Sigmoid colon (tissue), 7 donors: ENCODE measurements around the gene EIF1AD. TPM values are rescaled to one million over a fixed set of nuclear protein-coding genes. Genes with fewer than 3 reads are reported as not detected.

Source experiments
- DNase-seq: peaks from one replicate; pipeline ENCODE4 v3.0.0-alpha.2; 2019
- H3K27ac ChIP-seq, 4 donors: fragments of 200-600 bp; sonication (generic); one replicate each; pipeline ENCODE4 v1.5.1; 2016 to 2019; ENCODE audit warnings: mild to moderate bottlenecking in 1 of 4
- H3K27me3 ChIP-seq, 3 donors: fragments of 200-600 bp; sonication (generic); one replicate each; pipeline ENCODE4 v1.5.1; 2019; ENCODE audit warnings: mild to moderate bottlenecking in 1 of 3
- H3K36me3 ChIP-seq, 4 donors: fragments of 200-600 bp; sonication (generic); one replicate each; pipeline ENCODE4 v1.5.1; 2016 to 2019
- H3K4me1 ChIP-seq, 4 donors: fragments of 200-600 bp; sonication (generic); one replicate each; pipeline ENCODE4 v1.5.1; 2017 to 2019
- H3K4me3 ChIP-seq, 4 donors: fragments of 200-600 bp; sonication (generic); one replicate each; pipeline ENCODE4 v1.5.1; 2017 to 2019; ENCODE audit warnings: mild to moderate bottlenecking in 2 of 4, moderate library complexity in 1 of 4
- H3K9me3 ChIP-seq, 4 donors: fragments of 200-600 bp in 3 of 4; sonication (generic) in 3 of 4; one replicate each; pipeline versions ENCODE4 v1.5.1 to v1.6.1; 2013 to 2019
- CTCF ChIP-seq, 4 experiments: fragments of 450-650 bp in 3 of 4; fragments of 200-600 bp in 1 of 4; IDR thresholded peaks; one replicate each; pipeline ENCODE4 v1.5.1; 2016 to 2019; ENCODE audit warnings: antibody characterized with exemption in 4 of 4, mild to moderate bottlenecking in 3 of 4, moderate library complexity in 2 of 4
- EP300 ChIP-seq, 4 donors: sonication (generic); formaldehyde crosslinking; IDR thresholded peaks; one replicate each; pipeline ENCODE4 v1.6.1; 2017; ENCODE audit warnings: antibody characterized with exemption in 4 of 4
- POLR2A ChIP-seq, 2 donors: fragments of 450-650 bp; IDR thresholded peaks; one replicate each; pipeline ENCODE4 v1.6.1; 2016; ENCODE audit warnings: antibody characterized with exemption in 2 of 2, mild to moderate bottlenecking in 2 of 2, moderate library complexity in 2 of 2
- POLR2AphosphoS5 ChIP-seq, 4 donors: sonication (generic); formaldehyde crosslinking; IDR thresholded peaks; one replicate each; pipeline ENCODE4 v1.6.1; 2017; ENCODE audit warnings: antibody characterized with exemption in 4 of 4
- WGBS, 2 donors: extraction: QIAGEN DNeasy Blood & Tissue Kit; methylation state at CpG; one replicate each; pipeline ENCODE4 v1.1.7; 2013; 5-methylcytosine and 5-hydroxymethylcytosine counted together
- intact Hi-C: fragments of 100-400 bp; cut with DNase I; formaldehyde crosslinking; loops from one replicate; pipeline ENCODE4 v1.15.1; 2023
- polyA plus RNA-seq, 3 donors: library from polyadenylated mRNA; stranded (reverse); fragments of 200-250 nt; gene quantifications; one replicate each; pipeline ENCODE4 v1.2.3, GENCODE V29; 2013
- total RNA-seq, 4 donors: library from RNA; depleted of rRNA; stranded (reverse); fragments of >200 nt; gene quantifications; one replicate each; pipeline ENCODE4 v1.1.0, GENCODE V29; 2016
- donor health status: healthy with polysubstance abuse.
- donor health status: Bipolar disorder and iron deficiency.
- donor health status: healthy.

Gene EIF1AD
- total and polyA plus RNA-seq, 7 donors: 13.8 to 26.0 (median 20.4) TPM

- peaks cover 30 to 63% (median 32%) of the 10 kb centered on the region in 4 donors for H3K36me3 ChIP-seq
- H3K9me3 ChIP-seq: no peaks in the 10 kb centered on the region
- intact Hi-C loops: no loop called here
- no peaks in the 10 kb centered on the region for H3K27me3 ChIP-seq
- H3K4me1 ChIP-seq: no peaks in the 10 kb centered on the region
- no peak overlapping the region for H3K27ac ChIP-seq
- TF ChIP-seq POLR2AphosphoS5 (IDR thresholded peaks at IDR 0.05): no peak
- TF ChIP-seq CTCF (IDR thresholded peaks at IDR 0.05): no peak
- no peak for TF ChIP-seq EP300 (IDR thresholded peaks at IDR 0.05)
- TF ChIP-seq POLR2A (IDR thresholded peaks at IDR 0.05): no peak
- no peak for DNase-seq
- no peak overlapping the region for H3K4me3 ChIP-seq
- 83 to 87% methylated on average over 43 of the region's 43 CpGs for WGBS, 2 donors
These were observed 25.5 kb downstream of the EIF1AD start for GRCh38 chr11:65976216-65977176.

DNA sequence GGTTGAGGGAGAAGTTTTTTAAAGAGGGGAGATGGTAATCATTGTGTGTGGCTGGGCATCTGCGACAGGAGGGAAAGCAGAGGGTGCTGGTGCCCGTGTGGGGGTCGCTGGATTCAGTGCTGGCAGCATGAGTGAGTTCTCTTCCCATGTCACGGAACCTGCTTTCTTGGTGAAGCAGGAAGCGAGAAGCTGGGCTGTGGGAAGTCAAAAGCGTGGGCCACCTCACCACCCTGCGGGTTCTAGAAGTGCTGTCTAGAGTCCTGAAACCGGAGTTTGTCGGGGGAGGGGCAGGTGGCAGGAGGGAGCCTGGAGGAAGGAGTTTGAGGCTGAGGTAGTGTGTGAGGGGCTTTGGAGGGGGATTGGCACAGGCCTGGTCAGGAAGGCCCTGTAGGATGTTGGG, 26.2 kb downstream of the EIF1AD start:
- DNase-seq: no peak
- Histone ChIP-seq H3K4me3 (no peak overlapping the region), H3K9me3 (no peaks in the 10 kb centered on the region), H3K27ac (no peak overlapping the region), H3K4me1 (no peaks in the 10 kb centered on the region), H3K27me3 (no peaks in the 10 kb centered on the region), H3K36me3 (peaks cover 30 to 63% (median 32%) of the 10 kb centered on the region in 4 donors)
- TF ChIP-seq EP300 (IDR thresholded peaks at IDR 0.05) (no peak), POLR2AphosphoS5 (IDR thresholded peaks at IDR 0.05) (no peak), POLR2A (IDR thresholded peaks at IDR 0.05) (no peak), CTCF (IDR thresholded peaks at IDR 0.05) (no peak)
- 94 to 97% methylated on average over 9 of the region's 9 CpGs for WGBS, 2 donors
- intact Hi-C loops: no loop called here

- intact Hi-C loops: no loop called here
- no peak for DNase-seq
- 93 to 97% methylated on average over 13 of the region's 13 CpGs for WGBS, 2 donors
- H3K27me3 ChIP-seq: no peaks in the 10 kb centered on the region
- H3K4me3 ChIP-seq: no peak overlapping the region
- no peak overlapping the region for H3K27ac ChIP-seq
- H3K9me3 ChIP-seq: no peaks in the 10 kb centered on the region
- H3K36me3 ChIP-seq: peaks cover 31 to 69% (median 39%) of the 10 kb centered on the region in 4 donors
- no peaks in the 10 kb centered on the region for H3K4me1 ChIP-seq
- TF ChIP-seq POLR2AphosphoS5 (IDR thresholded peaks at IDR 0.05) (no peak), CTCF (IDR thresholded peaks at IDR 0.05) (no peak), POLR2A (IDR thresholded peaks at IDR 0.05) (no peak), EP300 (IDR thresholded peaks at IDR 0.05) (no peak)
These were observed 28.4 kb downstream of the EIF1AD start for GRCh38 chr11:65973439-65974110.

GRCh38 chr11:65972116-65972515, 29.8 kb downstream of the EIF1AD start:
- Histone ChIP-seq H3K4me3 (no peak overlapping the region), H3K36me3 (peaks cover 33 to 69% (median 38%) of the 10 kb centered on the region in 4 donors)
- intact Hi-C loops: no loop called here

More at GRCh38 chr11:65972116-65972515, 29.8 kb downstream of the EIF1AD start:
- Histone ChIP-seq H3K9me3 (no peaks in the 10 kb centered on the region), H3K27me3 (no peaks in the 10 kb centered on the region), H3K27ac (no peak overlapping the region), H3K4me1 (no peaks in the 10 kb centered on the region)
- DNase-seq: no peak
- WGBS, 2 donors: 98% methylated on average over 8 of the region's 8 CpGs
- no peak for TF ChIP-seq POLR2AphosphoS5 (IDR thresholded peaks at IDR 0.05)
- no peak for TF ChIP-seq EP300 (IDR thresholded peaks at IDR 0.05)
- TF ChIP-seq POLR2A (IDR thresholded peaks at IDR 0.05): no peak
- no peak for TF ChIP-seq CTCF (IDR thresholded peaks at IDR 0.05)
